ENCODE results near the gene POT1. TPM values are rescaled to one million over a fixed set of nuclear protein-coding genes. Genes with fewer than 3 reads are reported as not detected.
A peak's percentile ranks its signal among the peaks of the same experiment; 100 is the strongest.
"Not testable (repeated sequence)": the region's sequence is repeated elsewhere in the genome, so short reads cannot be mapped to it uniquely, and the experiment has no call there.

Gene POT1, protein sequence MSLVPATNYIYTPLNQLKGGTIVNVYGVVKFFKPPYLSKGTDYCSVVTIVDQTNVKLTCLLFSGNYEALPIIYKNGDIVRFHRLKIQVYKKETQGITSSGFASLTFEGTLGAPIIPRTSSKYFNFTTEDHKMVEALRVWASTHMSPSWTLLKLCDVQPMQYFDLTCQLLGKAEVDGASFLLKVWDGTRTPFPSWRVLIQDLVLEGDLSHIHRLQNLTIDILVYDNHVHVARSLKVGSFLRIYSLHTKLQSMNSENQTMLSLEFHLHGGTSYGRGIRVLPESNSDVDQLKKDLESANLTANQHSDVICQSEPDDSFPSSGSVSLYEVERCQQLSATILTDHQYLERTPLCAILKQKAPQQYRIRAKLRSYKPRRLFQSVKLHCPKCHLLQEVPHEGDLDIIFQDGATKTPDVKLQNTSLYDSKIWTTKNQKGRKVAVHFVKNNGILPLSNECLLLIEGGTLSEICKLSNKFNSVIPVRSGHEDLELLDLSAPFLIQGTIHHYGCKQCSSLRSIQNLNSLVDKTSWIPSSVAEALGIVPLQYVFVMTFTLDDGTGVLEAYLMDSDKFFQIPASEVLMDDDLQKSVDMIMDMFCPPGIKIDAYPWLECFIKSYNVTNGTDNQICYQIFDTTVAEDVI
- 14.5 TPM for total RNA-seq

- peaks cover 7% of the 10 kb centered on the region for H3K4me1 ChIP-seq (ENCODE audit: insufficient read depth, low read length)
- H3K9me3 ChIP-seq (ENCODE audit: low read depth, low read length): no peaks in the 10 kb centered on the region
- peak within 1 kb of the TSS; percentile 69 for H3K4me3 ChIP-seq (ENCODE audit: low read length)
- H3K27me3 ChIP-seq (ENCODE audit: insufficient read depth, low read length): no peaks in the 10 kb centered on the region
Observed at GRCh38 chr7:124929467-124930172, at the start of gene POT1. TSS of gene POT1 (minus strand) at chr7:124929825. CDS start at chr7:124897173, 32,652 bp downstream.

DNA sequence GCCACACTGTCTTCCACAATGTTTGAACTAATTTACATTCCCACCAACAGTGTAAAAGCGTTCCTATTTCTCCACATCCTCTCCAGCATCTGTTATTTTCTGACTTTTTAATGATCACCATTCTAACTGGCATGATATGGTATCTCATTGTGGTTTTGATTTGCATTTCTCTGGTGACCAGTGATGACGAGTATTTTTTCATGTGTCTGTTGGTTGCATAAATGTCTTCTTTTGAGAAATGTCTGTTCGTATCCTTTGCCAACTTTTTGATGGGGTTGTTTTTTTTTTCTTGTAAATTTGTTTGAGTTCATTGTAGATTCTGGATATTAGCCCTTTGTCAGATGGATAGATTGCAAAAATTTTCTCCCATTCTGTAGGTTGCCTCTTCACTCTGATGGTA lies 45.5 kb upstream of the POT1 start:
- not testable (repeated sequence) for H3K27me3 ChIP-seq (ENCODE audit: insufficient read depth, low read length); H3K4me3 ChIP-seq (ENCODE audit: low read length); H3K4me1 ChIP-seq (ENCODE audit: insufficient read depth, low read length); H3K9me3 ChIP-seq (ENCODE audit: low read depth, low read length)

DNA sequence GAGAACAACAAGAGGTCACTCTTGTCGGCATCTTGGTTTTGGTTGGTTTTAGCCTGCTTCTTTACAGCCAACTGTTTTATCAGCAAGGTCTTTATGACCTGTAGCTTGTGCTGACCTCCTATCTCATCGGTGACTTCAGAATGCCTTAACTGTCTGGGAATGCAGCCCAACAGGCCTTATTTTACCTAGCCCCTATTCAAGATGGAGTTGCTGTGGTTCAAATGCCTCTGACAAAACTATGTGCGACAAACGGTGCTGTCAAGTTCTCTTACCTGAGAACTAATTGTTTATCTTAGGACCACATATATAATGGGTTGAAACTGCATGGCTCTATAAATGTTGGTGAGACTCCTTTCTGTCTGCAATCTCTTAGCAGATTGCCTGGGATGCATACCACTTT lies 35.9 kb upstream of the POT1 start:
- H3K27me3 ChIP-seq (ENCODE audit: insufficient read depth, low read length): no peaks in the 10 kb centered on the region
- H3K4me3 ChIP-seq (ENCODE audit: low read length): no peak overlapping the region
- H3K9me3 ChIP-seq (ENCODE audit: low read depth, low read length): no peaks in the 10 kb centered on the region
- H3K4me1 ChIP-seq (ENCODE audit: insufficient read depth, low read length): no peaks in the 10 kb centered on the region

GRCh38 chr7:124959676-124960075 lies 30.1 kb upstream of the POT1 start:
- H3K4me1 ChIP-seq (ENCODE audit: insufficient read depth, low read length): no peaks in the 10 kb centered on the region
- H3K27me3 ChIP-seq (ENCODE audit: insufficient read depth, low read length): no peaks in the 10 kb centered on the region
- H3K4me3 ChIP-seq (ENCODE audit: low read length): no peak overlapping the region
- H3K9me3 ChIP-seq (ENCODE audit: low read depth, low read length): no peaks in the 10 kb centered on the region

DNA sequence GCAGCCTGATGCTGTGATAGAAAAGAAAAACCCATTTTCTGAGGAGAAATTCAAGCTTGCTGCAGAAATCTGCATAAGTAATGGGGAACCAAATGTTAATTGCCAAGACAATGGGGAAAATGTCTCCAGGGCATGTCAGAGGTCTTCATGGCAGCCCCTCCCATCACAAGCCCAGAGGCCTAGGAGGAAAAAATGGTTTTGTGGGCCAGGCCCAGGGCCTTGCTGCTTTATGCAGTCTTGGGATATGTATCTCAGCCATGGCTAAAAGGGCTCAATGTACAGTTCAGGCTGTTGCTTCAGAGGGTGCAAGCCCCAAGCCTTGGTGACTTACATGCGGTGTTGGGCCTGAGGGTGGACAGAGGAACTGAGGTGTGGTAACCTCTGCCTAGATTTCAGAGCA lies 28.3 kb upstream of the POT1 start:
- H3K27me3 ChIP-seq (ENCODE audit: insufficient read depth, low read length); H3K4me3 ChIP-seq (ENCODE audit: low read length); H3K9me3 ChIP-seq (ENCODE audit: low read depth, low read length); H3K4me1 ChIP-seq (ENCODE audit: insufficient read depth, low read length): not testable (repeated sequence)

- no peaks in the 10 kb centered on the region for H3K9me3 ChIP-seq (ENCODE audit: low read depth, low read length)
- no peaks in the 10 kb centered on the region for H3K4me1 ChIP-seq (ENCODE audit: insufficient read depth, low read length)
- no peak overlapping the region for H3K4me3 ChIP-seq (ENCODE audit: low read length)
- H3K27me3 ChIP-seq (ENCODE audit: insufficient read depth, low read length): no peaks in the 10 kb centered on the region
Observed at GRCh38 chr7:124956160-124956559, 26.5 kb upstream of the POT1 start.

GRCh38 chr7:124954790-124955189 lies 25.2 kb upstream of the POT1 start:
- Histone ChIP-seq H3K4me3 (ENCODE audit: low read length) (no peak overlapping the region), H3K4me1 (ENCODE audit: insufficient read depth, low read length) (no peaks in the 10 kb centered on the region), H3K9me3 (ENCODE audit: low read depth, low read length) (no peaks in the 10 kb centered on the region), H3K27me3 (ENCODE audit: insufficient read depth, low read length) (no peaks in the 10 kb centered on the region)

- H3K4me3 ChIP-seq (ENCODE audit: low read length): no peak overlapping the region
- no peaks in the 10 kb centered on the region for H3K27me3 ChIP-seq (ENCODE audit: insufficient read depth, low read length)
- H3K4me1 ChIP-seq (ENCODE audit: insufficient read depth, low read length): no peaks in the 10 kb centered on the region
- H3K9me3 ChIP-seq (ENCODE audit: low read depth, low read length): no peaks in the 10 kb centered on the region
Observed at GRCh38 chr7:124945680-124946079, 16.1 kb upstream of the POT1 start.

GRCh38 chr7:124943472-124943871 lies 13.8 kb upstream of the POT1 start:
- no peaks in the 10 kb centered on the region for H3K4me1 ChIP-seq (ENCODE audit: insufficient read depth, low read length)
- H3K4me3 ChIP-seq (ENCODE audit: low read length): no peak overlapping the region
- no peaks in the 10 kb centered on the region for H3K27me3 ChIP-seq (ENCODE audit: insufficient read depth, low read length)
- H3K9me3 ChIP-seq (ENCODE audit: low read depth, low read length): no peaks in the 10 kb centered on the region

DNA sequence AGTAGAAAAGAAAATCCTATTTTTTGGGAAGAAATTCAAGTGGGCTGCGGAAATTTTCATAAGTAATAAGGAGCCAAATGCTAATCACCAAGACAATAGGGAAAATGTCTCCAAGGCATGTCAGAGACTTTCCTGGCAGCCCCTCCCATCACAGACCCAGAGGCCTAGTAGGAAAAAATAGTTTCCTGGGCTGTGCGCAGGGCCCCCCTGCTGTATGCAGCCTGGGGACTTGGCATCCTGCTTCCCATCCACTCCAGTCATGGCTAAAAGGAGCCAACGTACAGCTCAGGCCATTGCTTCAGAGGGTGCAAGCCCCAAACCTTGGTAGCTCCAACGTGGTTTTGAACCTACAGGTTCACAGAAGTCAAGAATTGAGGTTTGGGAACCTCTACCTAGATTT lies 12.8 kb upstream of the POT1 start:
- Histone ChIP-seq H3K9me3 (ENCODE audit: low read depth, low read length) (no peaks in the 10 kb centered on the region), H3K4me3 (ENCODE audit: low read length) (no peak overlapping the region), H3K27me3 (ENCODE audit: insufficient read depth, low read length) (no peaks in the 10 kb centered on the region), H3K4me1 (ENCODE audit: insufficient read depth, low read length) (no peaks in the 10 kb centered on the region)

- no peaks in the 10 kb centered on the region for H3K4me1 ChIP-seq (ENCODE audit: insufficient read depth, low read length)
- no peaks in the 10 kb centered on the region for H3K9me3 ChIP-seq (ENCODE audit: low read depth, low read length)
- no peaks in the 10 kb centered on the region for H3K27me3 ChIP-seq (ENCODE audit: insufficient read depth, low read length)
- no peak overlapping the region for H3K4me3 ChIP-seq (ENCODE audit: low read length)
Observed at GRCh38 chr7:124940306-124940705, 10.7 kb upstream of the POT1 start.

DNA sequence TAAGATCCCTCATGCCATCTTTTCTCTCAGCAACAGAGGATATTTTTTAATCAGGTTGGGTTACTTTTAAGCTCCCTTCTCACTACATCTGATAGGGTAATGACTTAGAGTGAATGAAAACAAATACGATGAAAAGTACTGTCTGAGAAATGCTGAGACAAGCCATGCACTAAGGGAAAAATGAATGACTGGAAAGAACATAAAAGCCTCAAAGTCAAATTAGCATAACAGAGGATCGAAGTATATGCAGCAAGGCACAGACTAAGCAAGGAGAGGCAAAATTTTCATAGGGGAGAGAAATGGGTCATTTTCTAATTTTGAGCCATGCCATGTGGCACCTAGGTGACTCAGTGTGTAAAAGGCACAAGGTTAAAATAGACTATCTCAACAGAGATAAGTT lies 8.5 kb upstream of the POT1 start:
- H3K27me3 ChIP-seq (ENCODE audit: insufficient read depth, low read length): no peaks in the 10 kb centered on the region
- H3K9me3 ChIP-seq (ENCODE audit: low read depth, low read length): no peaks in the 10 kb centered on the region
- H3K4me1 ChIP-seq (ENCODE audit: insufficient read depth, low read length): no peaks in the 10 kb centered on the region
- no peak overlapping the region for H3K4me3 ChIP-seq (ENCODE audit: low read length)

- Histone ChIP-seq H3K9me3 (ENCODE audit: low read depth, low read length) (no peaks in the 10 kb centered on the region), H3K4me3 (ENCODE audit: low read length) (no peak overlapping the region), H3K27me3 (ENCODE audit: insufficient read depth, low read length) (no peaks in the 10 kb centered on the region), H3K4me1 (ENCODE audit: insufficient read depth, low read length) (no peaks in the 10 kb centered on the region)
Observed at GRCh38 chr7:124937076-124937475, 7.5 kb upstream of the POT1 start.

DNA sequence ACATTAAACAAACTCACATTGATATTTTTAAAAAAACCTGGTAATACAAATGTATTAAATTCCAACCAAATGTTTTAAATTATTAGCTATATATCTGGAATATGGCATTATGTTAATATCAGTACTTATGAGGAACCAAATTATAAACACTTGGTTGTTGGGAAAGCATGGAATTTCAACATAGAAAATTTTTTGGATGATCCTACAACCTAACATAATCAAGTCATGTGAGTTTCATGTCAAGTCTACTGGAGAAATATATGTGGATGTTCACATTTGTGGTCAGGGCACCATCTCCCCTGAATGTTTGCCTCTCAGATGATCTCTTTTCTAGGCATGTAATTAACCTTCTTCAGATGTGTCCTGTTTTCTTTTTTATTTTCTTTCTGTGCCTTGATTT lies 5.2 kb upstream of the POT1 start:
- no peaks in the 10 kb centered on the region for H3K9me3 ChIP-seq (ENCODE audit: low read depth, low read length)
- H3K4me1 ChIP-seq (ENCODE audit: insufficient read depth, low read length): no peaks in the 10 kb centered on the region
- H3K27me3 ChIP-seq (ENCODE audit: insufficient read depth, low read length): no peaks in the 10 kb centered on the region
- H3K4me3 ChIP-seq (ENCODE audit: low read length): no peak overlapping the region

Data from mononuclear cell (primary cell).